GM06990 (cell line): ENCODE results near the gene FMN1.

Experiments
- DNase-seq: peaks from one replicate; pipeline ENCODE4 v3.0.0-alpha.2; 2011; ENCODE audit not compliant: insufficient read length; ENCODE audit errors: extremely low read depth
- H3K27me3 ChIP-seq: replicated peaks from 2 replicates; pipeline ENCODE4 v1.6.0; 2011; ENCODE audit warnings: low read length; ENCODE audit not compliant: control insufficient read depth, insufficient read depth
- H3K36me3 ChIP-seq: 2 replicates; pipeline ENCODE4 v1.5.1; 2011; ENCODE audit warnings: low read length; ENCODE audit not compliant: control insufficient read depth, insufficient read depth
- H3K4me3 ChIP-seq: replicated peaks from 2 replicates; pipeline ENCODE4 v1.5.1; 2011; ENCODE audit warnings: low read depth, mild to moderate bottlenecking, control low read depth, low read length
- TF ChIP-seq, protein P1 (sequence below): IDR thresholded peaks from 2 replicates; pipeline ENCODE4 v1.5.1; 2011; ENCODE audit warnings: low read length, control low read depth, mild to moderate bottlenecking, inconsistent platforms; ENCODE audit not compliant: insufficient read depth, poor library complexity, severe bottlenecking

The FMN1 gene

DNA sequence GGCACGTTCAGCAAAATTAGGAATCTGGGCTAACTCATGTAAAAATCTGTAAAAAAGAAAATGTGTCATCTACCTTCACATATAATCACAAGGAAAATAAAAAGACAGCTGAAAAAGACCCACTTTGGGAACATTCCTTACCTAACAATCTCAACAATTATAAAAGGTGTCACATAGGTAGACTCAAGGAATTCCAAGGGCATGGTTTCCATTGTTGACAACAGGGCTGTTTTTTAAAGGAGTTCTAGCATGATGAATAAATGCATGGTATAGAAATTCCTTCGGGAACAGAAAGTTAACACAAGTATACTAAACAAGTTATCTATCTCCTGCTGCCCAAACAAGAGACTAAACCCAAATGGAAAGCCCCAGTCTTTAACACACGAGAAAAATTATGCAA, 292.5 kb downstream of the FMN1 start:
- H3K36me3 ChIP-seq = no peaks in the 10 kb centered on the region
- no peak overlapping the region for H3K4me3 ChIP-seq
- TF ChIP-seq, protein P1, sequence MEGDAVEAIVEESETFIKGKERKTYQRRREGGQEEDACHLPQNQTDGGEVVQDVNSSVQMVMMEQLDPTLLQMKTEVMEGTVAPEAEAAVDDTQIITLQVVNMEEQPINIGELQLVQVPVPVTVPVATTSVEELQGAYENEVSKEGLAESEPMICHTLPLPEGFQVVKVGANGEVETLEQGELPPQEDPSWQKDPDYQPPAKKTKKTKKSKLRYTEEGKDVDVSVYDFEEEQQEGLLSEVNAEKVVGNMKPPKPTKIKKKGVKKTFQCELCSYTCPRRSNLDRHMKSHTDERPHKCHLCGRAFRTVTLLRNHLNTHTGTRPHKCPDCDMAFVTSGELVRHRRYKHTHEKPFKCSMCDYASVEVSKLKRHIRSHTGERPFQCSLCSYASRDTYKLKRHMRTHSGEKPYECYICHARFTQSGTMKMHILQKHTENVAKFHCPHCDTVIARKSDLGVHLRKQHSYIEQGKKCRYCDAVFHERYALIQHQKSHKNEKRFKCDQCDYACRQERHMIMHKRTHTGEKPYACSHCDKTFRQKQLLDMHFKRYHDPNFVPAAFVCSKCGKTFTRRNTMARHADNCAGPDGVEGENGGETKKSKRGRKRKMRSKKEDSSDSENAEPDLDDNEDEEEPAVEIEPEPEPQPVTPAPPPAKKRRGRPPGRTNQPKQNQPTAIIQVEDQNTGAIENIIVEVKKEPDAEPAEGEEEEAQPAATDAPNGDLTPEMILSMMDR = no peak
- no peaks in the 10 kb centered on the region for H3K27me3 ChIP-seq
- no peak for DNase-seq

DNA sequence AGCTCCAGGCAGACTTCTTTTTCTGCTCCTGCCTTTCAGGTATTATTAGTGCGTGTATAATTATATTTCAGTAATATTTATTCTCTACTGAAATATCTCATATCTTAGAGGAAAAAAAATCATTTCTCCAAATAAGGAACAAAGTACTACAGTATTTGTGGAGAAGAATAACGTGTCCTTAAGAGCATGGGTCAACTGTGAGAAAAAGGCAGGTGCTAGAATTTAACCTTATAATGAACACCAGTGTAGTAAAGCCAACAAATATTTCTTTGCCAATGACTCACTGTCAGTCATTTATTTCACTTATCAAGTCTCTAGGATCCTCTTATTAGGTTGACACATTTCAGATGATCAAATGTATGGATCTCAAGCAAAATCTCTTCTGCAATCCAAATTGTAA, 293.3 kb downstream of the FMN1 start:
- Histone ChIP-seq H3K36me3 (no peaks in the 10 kb centered on the region), H3K27me3 (no peaks in the 10 kb centered on the region), H3K4me3 (no peak overlapping the region)
- DNase-seq = no peak
- TF ChIP-seq, protein P1 = no peak

- peak; percentile 6 for DNase-seq
Measured at GRCh38 chr15:32899126-32899596, 295.4 kb downstream of the FMN1 start.

GRCh38 chr15:32898414-32898813, 296.1 kb downstream of the FMN1 start:
- TF ChIP-seq, protein P1 = no peak
- no peak for DNase-seq
- no peak overlapping the region for H3K4me3 ChIP-seq
- H3K36me3 ChIP-seq = no peaks in the 10 kb centered on the region
- H3K27me3 ChIP-seq = no peaks in the 10 kb centered on the region

More at GRCh38 chr15:32899126-32899596, 295.4 kb downstream of the FMN1 start:
- Histone ChIP-seq H3K36me3 (no peaks in the 10 kb centered on the region), H3K4me3 (no peak overlapping the region), H3K27me3 (no peaks in the 10 kb centered on the region)
- TF ChIP-seq, protein P1 = no peak

DNA sequence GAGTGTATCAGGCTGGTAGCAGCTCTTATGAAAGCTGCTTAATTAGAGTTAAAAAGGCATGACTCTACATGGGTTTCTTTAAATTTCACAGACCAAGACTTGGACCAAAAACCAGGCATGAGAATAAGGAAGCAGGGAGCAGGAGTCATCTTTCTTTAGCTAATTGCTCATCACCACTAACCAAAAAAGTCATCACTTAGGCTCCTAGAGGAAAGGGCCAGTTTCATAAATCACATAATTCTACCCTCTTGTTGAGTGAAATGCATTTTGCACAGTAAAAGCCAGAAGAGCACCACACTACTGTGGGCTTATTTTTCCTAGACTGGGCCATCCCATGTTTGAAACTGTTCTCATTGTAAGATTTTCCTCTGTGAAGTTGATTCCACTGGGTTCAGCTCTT, 301.1 kb downstream of the FMN1 start:
- DNase-seq = no peak
- TF ChIP-seq, protein P1 = no peak
- no peak overlapping the region for H3K4me3 ChIP-seq
- no peaks in the 10 kb centered on the region for H3K27me3 ChIP-seq
- H3K36me3 ChIP-seq = no peaks in the 10 kb centered on the region

GRCh38 chr15:32889214-32889613, 305.3 kb downstream of the FMN1 start:
- TF ChIP-seq, protein P1 = no peak

More at GRCh38 chr15:32889214-32889613, 305.3 kb downstream of the FMN1 start:
- H3K4me3 ChIP-seq = no peak overlapping the region
- H3K27me3 ChIP-seq = no peaks in the 10 kb centered on the region
- DNase-seq = no peak
- H3K36me3 ChIP-seq = no peaks in the 10 kb centered on the region
